HCT116 (cell line): ENCODE data around the gene NXF3. TPM values are rescaled to one million over a fixed set of nuclear protein-coding genes. Genes with fewer than 3 reads are reported as not detected.
"Not testable (repeated sequence)": the region's sequence is repeated elsewhere in the genome, so short reads cannot be mapped to it uniquely, and the experiment has no call there.

ENCODE experiments used
- ATAC-seq: fragments of 200-7000 bp; cut with Tn5 transposase; 2 replicates; pipeline ENCODE4 v1.9.1; 2020; ENCODE audit warnings: mild to moderate bottlenecking, moderate library complexity
- BruUV-seq: library from RNA; stranded (reverse); fragments of 400-500 nt; replicated peaks from 2 replicates; lab custom pipeline; 2021; lab: Mats Ljungman, UMichigan
- CTCF ChIA-PET: fragments of 300-600 bp; sonication (Branson Sonifier 250); formaldehyde crosslinking; loops from one replicate; lab custom pipeline; 2021; ENCODE audit warnings: antibody characterized with exemption; lab: Charles Lee
- POLR2A ChIA-PET: fragments of 300-600, 350-600 bp; sonication (Branson Sonifier 250); formaldehyde crosslinking; loops from one replicate; lab custom pipeline; 2021; ENCODE audit warnings: antibody characterized with exemption; lab: Charles Lee
- RAD21 ChIA-PET, 2 experiments: fragments of 300-600 bp; sonication (Branson Sonifier 250); formaldehyde crosslinking; loops; one replicate each; lab custom pipeline; 2023; ENCODE audit warnings: low total read pairs in 2 of 2; ENCODE audit not compliant: uncharacterized antibody in 2 of 2, unreplicated experiment in 2 of 2, low non-redundant PET in 1 of 2; lab: Charles Lee
- DNase-seq: peaks from one replicate; pipeline ENCODE4 v3.0.0-alpha.2; 2010; ENCODE audit warnings: low read depth, low spot score
- H2AFZ ChIP-seq: fragments of 200-600 bp; shearing (Covaris generic), sonication (generic); 2 replicates; pipeline ENCODE4 v1.6.1; 2017; ENCODE audit warnings: low read depth, mixed run types, mixed read lengths, antibody characterized with exemption, low read length; ENCODE audit not compliant: poor library complexity, severe bottlenecking
- H3K27ac ChIP-seq: 2 replicates; pipeline ENCODE4 v1.5.1; 2012; ENCODE audit warnings: low read depth, low read length
- H3K27me3 ChIP-seq: fragments of 200-600 bp; sonication (generic); 2 replicates; pipeline ENCODE4 v1.6.1; 2016; ENCODE audit warnings: mixed run types, low read length, mixed read lengths; ENCODE audit not compliant: insufficient read depth
- H3K36me3 ChIP-seq, 2 experiments: fragments of 200-500 bp in 1 of 2; fragments of 200-600 bp in 1 of 2; sonication (Bioruptor generic) in 1 of 2; sonication (generic) in 1 of 2; 2 replicates each; pipeline versions ENCODE4 v1.5.1 to v1.6.1; 2014 to 2016; ENCODE audit warnings: low read length in 2 of 2, inconsistent platforms in 1 of 2, mixed read lengths in 1 of 2, mixed run types in 1 of 2; ENCODE audit not compliant: insufficient read depth in 2 of 2, control insufficient read depth in 1 of 2
- H3K4me1 ChIP-seq, 2 experiments: fragments of 200-600 bp in 1 of 2; sonication (generic) in 1 of 2; 2 replicates each; pipeline versions ENCODE4 v1.5.1 to v1.6.1; 2012 to 2017; ENCODE audit warnings: low read length in 2 of 2, inconsistent platforms in 1 of 2, mild to moderate bottlenecking in 1 of 2, mixed read lengths in 1 of 2, mixed run types in 1 of 2, moderate library complexity in 1 of 2; ENCODE audit not compliant: insufficient read depth in 2 of 2, control insufficient read depth in 1 of 2
- H3K4me2 ChIP-seq: fragments of 200-600 bp; sonication (generic); 2 replicates; pipeline ENCODE4 v1.6.1; 2017; ENCODE audit warnings: mixed run types, low read length, mixed read lengths
- H3K4me3 ChIP-seq, 2 experiments: fragments of 200-600 bp in 1 of 2; sonication (generic) in 1 of 2; replicated peaks in 1 of 2; 2 replicates each; pipeline ENCODE4 v1.5.1; 2011 to 2016; ENCODE audit warnings: low read length in 2 of 2, control low read depth in 1 of 2, low read depth in 1 of 2, mild to moderate bottlenecking in 1 of 2, mixed read lengths in 1 of 2, mixed run types in 1 of 2
- H3K79me2 ChIP-seq: fragments of 200-600 bp; sonication (generic); 2 replicates; pipeline ENCODE4 v1.6.1; 2017; ENCODE audit warnings: mild to moderate bottlenecking, mixed run types, low read length, moderate library complexity, mixed read lengths; ENCODE audit not compliant: insufficient read depth
- H3K9ac ChIP-seq: fragments of 200-600 bp; sonication (generic); 2 replicates; pipeline ENCODE4 v1.6.1; 2016; ENCODE audit warnings: low read length, mixed read lengths
- H3K9me2 ChIP-seq: fragments of 200-600 bp; sonication (generic), shearing (Covaris generic); 2 replicates; pipeline ENCODE4 v1.6.1; 2017; ENCODE audit warnings: mixed run types, mild to moderate bottlenecking, moderate library complexity; ENCODE audit not compliant: insufficient read depth
- H3K9me3 ChIP-seq, 2 experiments: fragments of 200-500 bp in 1 of 2; fragments of 200-600 bp in 1 of 2; sonication (Bioruptor generic) in 1 of 2; sonication (generic) in 1 of 2; 2 replicates each; pipeline ENCODE4 v1.6.1; 2014 to 2017; ENCODE audit warnings: low read length in 2 of 2, mixed read lengths in 2 of 2, inconsistent platforms in 1 of 2, low read depth in 1 of 2, mild to moderate bottlenecking in 1 of 2, mixed run types in 1 of 2, moderate library complexity in 1 of 2; ENCODE audit not compliant: control insufficient read depth in 1 of 2, insufficient read depth in 1 of 2
- H4K20me1 ChIP-seq: fragments of 200-600 bp; sonication (generic), shearing (Covaris generic); 2 replicates; pipeline ENCODE4 v1.6.1; 2017; ENCODE audit warnings: mixed run types, mild to moderate bottlenecking, moderate library complexity; ENCODE audit not compliant: insufficient read depth
- ELF1 ChIP-seq: IDR thresholded peaks from 2 replicates; pipeline ENCODE4 v1.6.1; 2012; ENCODE audit warnings: low read depth, borderline replicate concordance
- POLR2A ChIP-seq: IDR thresholded peaks from 2 replicates; pipeline ENCODE4 v1.7.0; 2011; ENCODE audit warnings: borderline replicate concordance; ENCODE audit not compliant: insufficient read depth, insufficient read length; ENCODE audit errors: extremely low read depth
- intact Hi-C: fragments of 100-400 bp; cut with micrococcal nuclease; formaldehyde crosslinking; loops from 2 replicates; pipeline ENCODE4 v1.10.0; 2022
- total RNA-seq: library from RNA; stranded (reverse); gene quantifications from one replicate; pipeline ENCODE4 v1.2.1, GENCODE V29; 2021; ENCODE audit not compliant: unreplicated experiment
- TF ChIP-seq, protein P1 (sequence below): IDR thresholded peaks from 2 replicates; pipeline ENCODE4 v1.6.1; 2011; ENCODE audit warnings: mild to moderate bottlenecking, low read length, moderate library complexity; ENCODE audit not compliant: insufficient replicate concordance; ENCODE audit errors: extremely low read depth

Gene NXF3
- total RNA-seq, 1 experiment from 2014 or later, result 0.25 TPM

DNA sequence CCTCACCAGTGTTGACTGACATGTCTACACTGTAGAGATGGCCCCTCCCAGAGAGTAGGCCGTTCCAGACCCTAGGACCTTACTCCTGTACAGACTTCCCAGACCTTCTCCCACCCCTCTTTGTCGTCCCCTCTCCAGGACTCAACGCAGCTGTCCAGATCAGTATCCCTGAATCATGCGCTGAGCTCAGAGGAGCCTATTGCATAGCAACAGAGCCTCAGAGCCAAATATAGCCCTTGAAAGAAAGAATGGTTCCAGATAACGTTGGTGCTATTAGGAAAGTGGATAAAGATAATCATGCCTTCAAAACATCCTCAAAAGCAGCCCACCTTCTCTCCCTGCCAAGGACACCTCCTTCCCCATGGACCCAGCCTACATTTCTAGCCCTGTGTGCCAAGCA lies 27.8 kb upstream of the NXF3 start:
- intact Hi-C loops, result no loop called here

DNA sequence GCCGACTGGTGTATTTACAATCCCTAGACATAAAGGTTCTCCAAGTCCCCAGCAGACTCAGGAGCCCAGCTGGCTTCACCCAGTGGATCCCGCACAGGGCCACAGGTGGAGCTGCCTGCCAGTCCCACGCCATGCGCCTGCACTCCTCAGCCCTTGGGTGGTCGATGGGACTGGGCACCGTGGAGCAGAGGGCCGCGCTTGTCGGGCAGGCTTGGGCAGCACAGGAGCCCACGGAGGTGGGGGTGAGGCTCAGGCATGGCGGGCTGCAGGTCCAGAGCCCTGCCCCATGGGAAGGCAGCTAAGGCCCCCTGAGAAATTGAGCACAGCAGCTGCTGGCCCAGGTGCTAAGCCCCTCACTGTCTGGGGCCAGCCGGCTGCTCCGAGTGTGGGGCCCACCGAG lies 24.0 kb upstream of the NXF3 start:
- DNase-seq, H4K20me1 ChIP-seq, H3K27ac ChIP-seq, H2AFZ ChIP-seq, ATAC-seq, H3K36me3 ChIP-seq, H3K9me2 ChIP-seq, H3K4me1 ChIP-seq, H3K9ac ChIP-seq, BruUV-seq, RAD21 ChIA-PET, H3K9me3 ChIP-seq, intact Hi-C loops, H3K79me2 ChIP-seq, POLR2A ChIA-PET, H3K4me3 ChIP-seq, H3K4me2 ChIP-seq, CTCF ChIA-PET, H3K27me3 ChIP-seq: not testable (repeated sequence)

More for the DNA sequence above, 27.8 kb upstream of the NXF3 start:
- BruUV-seq, result no TSS peak
- Histone ChIP-seq H3K36me3 (no peaks in the 10 kb centered on the region), H3K79me2 (no peaks in the 10 kb centered on the region), H3K27me3 (no peaks in the 10 kb centered on the region), H3K9ac (no peak overlapping the region), H3K4me1 (no peaks in the 10 kb centered on the region), H3K27ac (no peak overlapping the region), H2AFZ (no peak overlapping the region), H3K4me3 (no peak overlapping the region), H3K4me2 (no peak overlapping the region)
- ChIA-PET RAD21 (no interaction called here), POLR2A (no interaction called here), CTCF (no interaction called here)
- DNase-seq, result no peak
- TF ChIP-seq, protein P1, sequence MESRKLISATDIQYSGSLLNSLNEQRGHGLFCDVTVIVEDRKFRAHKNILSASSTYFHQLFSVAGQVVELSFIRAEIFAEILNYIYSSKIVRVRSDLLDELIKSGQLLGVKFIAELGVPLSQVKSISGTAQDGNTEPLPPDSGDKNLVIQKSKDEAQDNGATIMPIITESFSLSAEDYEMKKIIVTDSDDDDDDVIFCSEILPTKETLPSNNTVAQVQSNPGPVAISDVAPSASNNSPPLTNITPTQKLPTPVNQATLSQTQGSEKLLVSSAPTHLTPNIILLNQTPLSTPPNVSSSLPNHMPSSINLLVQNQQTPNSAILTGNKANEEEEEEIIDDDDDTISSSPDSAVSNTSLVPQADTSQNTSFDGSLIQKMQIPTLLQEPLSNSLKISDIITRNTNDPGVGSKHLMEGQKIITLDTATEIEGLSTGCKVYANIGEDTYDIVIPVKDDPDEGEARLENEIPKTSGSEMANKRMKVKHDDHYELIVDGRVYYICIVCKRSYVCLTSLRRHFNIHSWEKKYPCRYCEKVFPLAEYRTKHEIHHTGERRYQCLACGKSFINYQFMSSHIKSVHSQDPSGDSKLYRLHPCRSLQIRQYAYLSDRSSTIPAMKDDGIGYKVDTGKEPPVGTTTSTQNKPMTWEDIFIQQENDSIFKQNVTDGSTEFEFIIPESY, result no peak
- no peak for TF ChIP-seq POLR2A
- no peak for TF ChIP-seq ELF1
- TF ChIP-seq, all 23 proteins: peak for 0
- ATAC-seq, result no peak
- Histone ChIP-seq H4K20me1 (no peaks in the 10 kb centered on the region), H3K9me3 (no peaks in the 10 kb centered on the region), H3K9me2 (no peaks in the 10 kb centered on the region)

DNA sequence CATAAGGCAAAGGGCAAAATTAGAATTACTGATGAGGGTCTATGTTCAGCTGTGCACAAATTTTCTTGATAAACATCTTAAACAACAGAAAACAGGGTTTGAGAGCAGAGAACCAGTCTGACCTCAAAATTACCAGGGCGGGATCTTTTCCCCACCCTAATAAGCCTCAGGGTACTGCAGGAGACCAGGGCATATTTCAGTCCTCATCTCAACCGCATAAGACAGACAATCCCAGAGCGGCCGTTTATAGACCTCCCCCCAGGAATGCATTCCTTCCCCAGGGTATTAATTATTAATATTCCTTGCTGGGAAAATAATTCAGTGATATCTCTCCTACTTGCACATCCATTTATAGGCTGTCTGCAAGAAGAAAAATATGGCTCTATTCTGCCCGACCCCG lies 16.6 kb upstream of the NXF3 start:
- RAD21 ChIA-PET, BruUV-seq, H3K27me3 ChIP-seq, DNase-seq, H3K9ac ChIP-seq, H2AFZ ChIP-seq, ATAC-seq, CTCF ChIA-PET, intact Hi-C loops, H3K4me2 ChIP-seq, H3K27ac ChIP-seq, H3K36me3 ChIP-seq, H3K9me3 ChIP-seq, H3K4me1 ChIP-seq, H3K79me2 ChIP-seq, H3K9me2 ChIP-seq, H3K4me3 ChIP-seq, POLR2A ChIA-PET, H4K20me1 ChIP-seq: not testable (repeated sequence)
